Ascending aorta (tissue), 2 donors: Measurements from ENCODE around the gene ETV6. TPM values are rescaled to one million over a fixed set of nuclear protein-coding genes. Genes with fewer than 3 reads are reported as not detected.

ENCODE experiments used
- DNase-seq, 2 donors: peaks; one replicate each; pipeline ENCODE4 v3.0.0-alpha.2; 2019; ENCODE audit warnings: low spot score in 2 of 2
- H3K27ac ChIP-seq, 2 donors: fragments of 200-600 bp; sonication (generic); one replicate each; pipeline ENCODE4 v1.5.1; 2016 to 2017; ENCODE audit warnings: mild to moderate bottlenecking in 1 of 2
- H3K27me3 ChIP-seq: fragments of 200-600 bp; sonication (generic); one replicate; pipeline ENCODE4 v1.5.1; 2017
- H3K36me3 ChIP-seq, 2 donors: fragments of 200-600 bp; sonication (generic); one replicate each; pipeline ENCODE4 v1.5.1; 2016
- H3K4me1 ChIP-seq, 2 donors: fragments of 200-600 bp; sonication (generic); one replicate each; pipeline ENCODE4 v1.5.1; 2016 to 2017; ENCODE audit warnings: mild to moderate bottlenecking in 1 of 2
- H3K4me3 ChIP-seq, 2 donors: fragments of 200-600 bp; sonication (generic); one replicate each; pipeline ENCODE4 v1.5.1; 2016 to 2017; ENCODE audit warnings: mild to moderate bottlenecking in 1 of 2
- H3K9me3 ChIP-seq, 2 donors: fragments of 200-600 bp; sonication (generic); one replicate each; pipeline ENCODE4 v1.5.1; 2016
- intact Hi-C: fragments of 100-400 bp; cut with DNase I; formaldehyde crosslinking; loops from one replicate; pipeline ENCODE4 v1.15.1; 2023
- total RNA-seq: library from RNA; depleted of rRNA; stranded (reverse); fragments of >200 nt; gene quantifications from one replicate; pipeline ENCODE4 v1.1.0, GENCODE V29; 2016
- TF ChIP-seq, protein P1 (sequence below), 3 experiments: fragments of 200-600 bp in 2 of 3; fragments of 450-650 bp in 1 of 3; sonication (generic) in 2 of 3; IDR thresholded peaks; one replicate each; pipeline ENCODE4 v1.5.1; 2016 to 2019; ENCODE audit warnings: antibody characterized with exemption in 3 of 3, mild to moderate bottlenecking in 1 of 3, moderate library complexity in 1 of 3

The ETV6 gene
- total RNA-seq, 1 donor from 2014 or later, result 21.6 TPM

DNA sequence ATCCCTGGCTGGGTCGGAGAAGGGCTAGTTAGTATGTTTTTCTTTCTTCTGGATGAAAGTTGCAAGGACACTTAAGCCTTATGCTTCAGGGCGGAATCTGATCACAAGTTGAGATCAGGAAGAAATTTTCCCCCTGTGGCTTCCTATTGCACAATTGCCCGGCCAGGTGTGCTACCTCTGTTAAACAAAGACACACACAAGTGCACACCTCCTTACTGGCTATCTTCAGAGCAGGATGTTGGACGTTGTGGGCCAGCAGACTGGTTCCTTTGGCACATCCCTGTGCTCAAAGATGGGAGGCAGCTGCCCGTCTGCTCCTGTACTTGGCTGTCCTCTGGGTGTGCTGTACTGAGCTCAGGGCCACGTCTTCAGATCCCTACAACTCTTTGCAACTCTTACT lies 19.1 kb downstream of the ETV6 start:
- TF ChIP-seq, protein P1, sequence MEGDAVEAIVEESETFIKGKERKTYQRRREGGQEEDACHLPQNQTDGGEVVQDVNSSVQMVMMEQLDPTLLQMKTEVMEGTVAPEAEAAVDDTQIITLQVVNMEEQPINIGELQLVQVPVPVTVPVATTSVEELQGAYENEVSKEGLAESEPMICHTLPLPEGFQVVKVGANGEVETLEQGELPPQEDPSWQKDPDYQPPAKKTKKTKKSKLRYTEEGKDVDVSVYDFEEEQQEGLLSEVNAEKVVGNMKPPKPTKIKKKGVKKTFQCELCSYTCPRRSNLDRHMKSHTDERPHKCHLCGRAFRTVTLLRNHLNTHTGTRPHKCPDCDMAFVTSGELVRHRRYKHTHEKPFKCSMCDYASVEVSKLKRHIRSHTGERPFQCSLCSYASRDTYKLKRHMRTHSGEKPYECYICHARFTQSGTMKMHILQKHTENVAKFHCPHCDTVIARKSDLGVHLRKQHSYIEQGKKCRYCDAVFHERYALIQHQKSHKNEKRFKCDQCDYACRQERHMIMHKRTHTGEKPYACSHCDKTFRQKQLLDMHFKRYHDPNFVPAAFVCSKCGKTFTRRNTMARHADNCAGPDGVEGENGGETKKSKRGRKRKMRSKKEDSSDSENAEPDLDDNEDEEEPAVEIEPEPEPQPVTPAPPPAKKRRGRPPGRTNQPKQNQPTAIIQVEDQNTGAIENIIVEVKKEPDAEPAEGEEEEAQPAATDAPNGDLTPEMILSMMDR (IDR thresholded peaks at IDR 0.05), result no peak
- intact Hi-C loops, result no loop called here
- Histone ChIP-seq H3K4me3 (no peak overlapping the region), H3K9me3 (no peaks in the 10 kb centered on the region), H3K4me1 (peaks cover 0 to 43% of the 10 kb centered on the region in 2 donors), H3K27me3 (no peaks in the 10 kb centered on the region), H3K27ac (no peak overlapping the region), H3K36me3 (peaks cover 0 to 3% of the 10 kb centered on the region in 2 donors)
- DNase-seq, result no peak

DNA sequence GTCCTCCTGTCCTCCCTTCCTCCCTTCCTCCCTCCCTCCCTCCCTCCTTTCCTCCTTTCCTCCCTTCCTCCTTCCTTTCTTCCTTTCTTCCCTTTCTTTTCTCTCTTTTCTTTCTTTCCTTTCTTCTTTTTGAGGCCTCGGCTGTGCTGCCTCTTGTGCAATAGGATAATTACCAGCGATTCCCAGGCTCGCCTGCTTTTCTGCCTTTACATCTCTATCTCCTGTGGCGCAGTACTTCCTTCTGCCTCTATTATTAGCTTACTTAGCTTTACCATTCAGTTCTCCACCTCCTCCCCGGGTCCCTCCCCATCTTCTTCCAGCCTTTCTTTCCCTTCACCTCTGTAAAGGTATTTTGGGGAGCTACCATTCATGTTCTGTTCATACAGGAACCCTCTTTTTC lies 19.9 kb downstream of the ETV6 start:
- Histone ChIP-seq H3K36me3 (peaks cover 0 to 3% of the 10 kb centered on the region in 2 donors), H3K4me1 (peaks cover 0 to 47% of the 10 kb centered on the region in 2 donors), H3K27ac (no peak overlapping the region), H3K27me3 (no peaks in the 10 kb centered on the region), H3K9me3 (no peaks in the 10 kb centered on the region), H3K4me3 (no peak overlapping the region)
- TF ChIP-seq, protein P1 (IDR thresholded peaks at IDR 0.05), result no peak
- intact Hi-C loops, result no loop called here
- DNase-seq, result no peak

DNA sequence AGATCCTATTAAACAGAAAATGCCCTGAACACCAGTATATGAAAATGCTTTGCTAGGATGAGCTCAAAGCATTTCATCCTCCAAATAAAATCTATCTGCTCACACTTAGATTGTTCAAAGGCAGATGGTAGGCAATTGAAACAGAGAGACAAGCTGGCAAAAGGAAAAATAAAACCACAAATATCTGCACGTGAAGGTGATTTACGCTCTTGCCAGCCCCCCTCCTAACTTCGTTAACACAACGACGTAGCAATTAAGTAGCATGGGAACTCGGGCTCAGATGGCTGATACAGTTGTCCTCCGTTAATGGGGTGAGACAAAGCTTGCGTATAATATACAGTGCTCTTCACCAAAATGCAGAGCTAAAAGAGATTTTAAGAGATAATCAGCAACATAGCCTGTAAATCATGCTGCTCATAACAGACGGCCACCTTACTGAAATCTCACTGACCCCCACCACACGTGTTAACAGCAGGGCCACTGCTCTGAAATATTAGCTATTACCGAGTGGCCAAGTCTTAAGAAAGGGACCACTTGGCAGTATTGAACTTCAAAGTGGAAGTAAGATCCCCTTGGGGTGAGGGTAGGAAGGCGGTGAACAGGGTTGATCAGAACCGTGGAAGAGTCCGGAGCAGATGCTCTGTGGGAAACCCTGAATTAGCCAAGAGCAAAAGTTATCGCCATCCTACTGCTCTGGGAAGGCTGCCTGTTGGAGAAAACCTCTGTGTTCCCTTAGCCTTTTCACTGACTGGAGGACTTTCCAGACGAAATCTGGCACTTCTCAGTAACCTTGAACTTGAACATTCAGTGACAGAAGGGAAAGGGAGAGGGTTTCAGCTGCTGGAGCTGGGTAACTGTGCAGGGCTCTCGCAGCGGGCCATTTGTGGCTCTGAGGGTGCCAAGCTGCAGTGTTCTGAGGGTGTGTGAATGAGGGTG lies 23.1 kb downstream of the ETV6 start:
- H3K4me3 ChIP-seq, result peak overlapping the region; percentile 17 to 31
- H3K9me3 ChIP-seq, result no peaks in the 10 kb centered on the region
- intact Hi-C loops, result no loop called here

DNA sequence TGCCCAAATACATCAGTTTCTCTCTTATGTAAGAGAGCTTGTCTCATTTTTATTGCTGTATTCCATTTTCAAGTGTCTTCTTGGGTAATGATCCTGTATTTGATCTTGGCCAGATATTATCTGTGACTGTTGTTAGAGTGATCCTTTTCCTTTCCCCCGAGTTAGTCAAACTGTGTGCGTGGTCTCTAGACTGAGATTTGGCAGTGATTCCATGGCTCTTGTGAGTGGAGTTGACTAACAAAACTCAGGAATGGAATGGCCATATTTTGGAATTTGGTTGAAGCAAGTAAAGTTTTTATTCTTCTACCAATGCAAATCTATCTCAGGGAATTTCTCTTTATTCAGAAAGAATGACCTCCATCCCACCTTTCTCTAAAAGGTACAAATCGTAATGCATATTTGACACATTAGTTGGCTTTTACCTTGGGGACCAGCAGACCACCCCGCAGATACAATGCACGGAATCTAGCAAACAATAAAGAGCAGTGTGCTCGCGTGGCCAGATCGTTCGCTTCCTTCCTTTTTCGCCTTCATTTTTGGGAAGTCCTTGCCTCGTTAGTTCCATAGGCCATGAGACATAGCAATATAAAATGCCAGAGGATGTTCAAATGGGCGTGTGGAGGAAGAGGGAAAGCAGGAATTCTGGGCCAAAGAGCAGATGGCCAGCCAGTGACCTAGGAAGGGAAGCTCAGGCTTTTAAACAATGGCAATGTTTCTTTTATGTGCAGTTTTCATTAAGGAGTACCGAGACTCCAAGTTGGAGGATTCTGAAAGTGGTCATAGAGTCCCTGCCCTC lies 24.4 kb downstream of the ETV6 start:
- H3K27me3 ChIP-seq, result no peaks in the 10 kb centered on the region
- peaks cover 4 to 52% of the 10 kb centered on the region in 2 donors for H3K4me1 ChIP-seq
- H3K9me3 ChIP-seq, result no peaks in the 10 kb centered on the region
- peak overlapping the region; percentile 13 to 51 for H3K27ac ChIP-seq
- H3K36me3 ChIP-seq, result no peaks in the 10 kb centered on the region
- no peak for DNase-seq
- TF ChIP-seq, protein P1 (IDR thresholded peaks at IDR 0.05), result no peak
- H3K4me3 ChIP-seq, result no peak overlapping the region
- intact Hi-C loops, result no loop called here

More for the DNA sequence above, 23.1 kb downstream of the ETV6 start:
- no peaks in the 10 kb centered on the region for H3K27me3 ChIP-seq
- H3K27ac ChIP-seq, result peak overlapping the region; percentile 38 to 51
- H3K4me1 ChIP-seq, result peaks cover 4 to 52% of the 10 kb centered on the region in 2 donors
- no peaks in the 10 kb centered on the region for H3K36me3 ChIP-seq
- no peak for DNase-seq
- TF ChIP-seq, protein P1 (IDR thresholded peaks at IDR 0.05), result no peak

DNA sequence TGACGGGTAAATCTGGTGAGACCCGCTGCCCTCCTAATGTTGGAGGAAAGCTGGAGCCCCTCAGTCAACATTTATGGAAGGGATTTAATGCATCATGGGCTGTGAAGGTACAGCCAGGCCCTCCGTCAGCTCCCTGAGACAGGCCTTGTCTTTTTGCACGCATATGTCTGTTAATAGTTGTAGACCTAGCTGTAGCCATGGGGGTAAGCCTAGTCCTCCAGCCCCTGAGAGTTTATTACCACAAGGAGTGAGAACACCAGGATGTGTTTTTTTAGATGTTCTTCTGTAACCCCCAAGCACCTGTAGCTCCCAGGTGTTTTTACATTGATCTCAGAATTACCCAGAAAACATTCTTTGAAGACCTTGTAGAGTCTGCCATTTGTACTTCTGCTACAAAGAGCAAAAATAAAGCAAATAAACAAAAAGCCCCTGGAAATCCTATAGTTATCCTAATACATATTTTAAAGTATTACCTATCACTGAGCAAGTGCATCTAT lies 25.5 kb downstream of the ETV6 start:
- Histone ChIP-seq H3K4me3 (no peak overlapping the region), H3K9me3 (no peaks in the 10 kb centered on the region), H3K27ac (no peak overlapping the region), H3K36me3 (no peaks in the 10 kb centered on the region), H3K27me3 (no peaks in the 10 kb centered on the region), H3K4me1 (peaks cover 4 to 51% of the 10 kb centered on the region in 2 donors)
- no peak for DNase-seq
- TF ChIP-seq, protein P1 (IDR thresholded peaks at IDR 0.05), result no peak
- intact Hi-C loops, result no loop called here
